Kidney epithelial cell (primary cell): ENCODE measurements around the gene NCOR2. TPM values are rescaled to one million over a fixed set of nuclear protein-coding genes. Genes with fewer than 3 reads are reported as not detected.

Source experiments
- DNase-seq: peaks from one replicate; pipeline ENCODE4 v3.0.0-alpha.2; 2010; ENCODE audit warnings: low read depth
- H3K27me3 ChIP-seq: 2 replicates; pipeline ENCODE4 v1.6.0; 2011; ENCODE audit warnings: low read length; ENCODE audit not compliant: control insufficient read depth, insufficient read depth
- H3K36me3 ChIP-seq: 2 replicates; pipeline ENCODE4 v1.5.1; 2011; ENCODE audit warnings: low read length; ENCODE audit not compliant: control insufficient read depth, insufficient read depth
- H3K4me3 ChIP-seq: 2 replicates; pipeline ENCODE4 v1.5.1; 2011; ENCODE audit warnings: low read depth, mild to moderate bottlenecking, control low read depth, low read length
- total RNA-seq: library from RNA; depleted of rRNA; stranded (reverse); fragments of >200 nt; gene quantifications from 2 replicates; pipeline ENCODE4 v1.2.3, GENCODE V29; 2015
- TF ChIP-seq, protein P1 (sequence below): IDR thresholded peaks from 2 replicates; pipeline ENCODE4 v1.5.1; 2011; ENCODE audit warnings: mild to moderate bottlenecking, moderate library complexity, low read length, control low read depth, inconsistent platforms; ENCODE audit not compliant: insufficient read depth, poor library complexity, severe bottlenecking

NCOR2 gene
- total RNA-seq, 1 donor from 2014 or later = 113 TPM

DNA sequence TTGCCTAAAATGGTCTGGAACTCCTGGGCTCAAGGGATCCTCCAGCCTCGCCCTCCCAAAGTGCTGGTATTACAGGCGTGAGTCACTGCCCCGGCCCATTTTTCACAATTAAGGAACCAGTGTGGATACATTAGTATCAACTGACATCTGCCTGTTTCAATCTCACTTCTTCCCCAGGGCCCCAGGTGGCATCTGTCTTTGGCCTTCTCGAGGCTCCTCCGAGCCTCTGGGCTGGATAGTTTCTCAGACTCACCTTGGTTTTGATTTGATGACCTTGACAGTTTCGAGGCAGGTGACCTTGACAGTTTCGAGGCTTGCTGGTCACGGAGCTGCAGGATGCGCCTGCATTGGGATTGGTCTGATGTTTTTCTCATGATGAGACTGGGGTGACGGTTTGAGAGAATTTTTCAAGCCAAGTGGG is 41.0 kb upstream of the NCOR2 start:
- H3K27me3 ChIP-seq = no peaks in the 10 kb centered on the region
- no peak overlapping the region for H3K4me3 ChIP-seq
- H3K36me3 ChIP-seq = no peaks in the 10 kb centered on the region
- DNase-seq = no peak
- TF ChIP-seq, protein P1, sequence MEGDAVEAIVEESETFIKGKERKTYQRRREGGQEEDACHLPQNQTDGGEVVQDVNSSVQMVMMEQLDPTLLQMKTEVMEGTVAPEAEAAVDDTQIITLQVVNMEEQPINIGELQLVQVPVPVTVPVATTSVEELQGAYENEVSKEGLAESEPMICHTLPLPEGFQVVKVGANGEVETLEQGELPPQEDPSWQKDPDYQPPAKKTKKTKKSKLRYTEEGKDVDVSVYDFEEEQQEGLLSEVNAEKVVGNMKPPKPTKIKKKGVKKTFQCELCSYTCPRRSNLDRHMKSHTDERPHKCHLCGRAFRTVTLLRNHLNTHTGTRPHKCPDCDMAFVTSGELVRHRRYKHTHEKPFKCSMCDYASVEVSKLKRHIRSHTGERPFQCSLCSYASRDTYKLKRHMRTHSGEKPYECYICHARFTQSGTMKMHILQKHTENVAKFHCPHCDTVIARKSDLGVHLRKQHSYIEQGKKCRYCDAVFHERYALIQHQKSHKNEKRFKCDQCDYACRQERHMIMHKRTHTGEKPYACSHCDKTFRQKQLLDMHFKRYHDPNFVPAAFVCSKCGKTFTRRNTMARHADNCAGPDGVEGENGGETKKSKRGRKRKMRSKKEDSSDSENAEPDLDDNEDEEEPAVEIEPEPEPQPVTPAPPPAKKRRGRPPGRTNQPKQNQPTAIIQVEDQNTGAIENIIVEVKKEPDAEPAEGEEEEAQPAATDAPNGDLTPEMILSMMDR = no peak

DNA sequence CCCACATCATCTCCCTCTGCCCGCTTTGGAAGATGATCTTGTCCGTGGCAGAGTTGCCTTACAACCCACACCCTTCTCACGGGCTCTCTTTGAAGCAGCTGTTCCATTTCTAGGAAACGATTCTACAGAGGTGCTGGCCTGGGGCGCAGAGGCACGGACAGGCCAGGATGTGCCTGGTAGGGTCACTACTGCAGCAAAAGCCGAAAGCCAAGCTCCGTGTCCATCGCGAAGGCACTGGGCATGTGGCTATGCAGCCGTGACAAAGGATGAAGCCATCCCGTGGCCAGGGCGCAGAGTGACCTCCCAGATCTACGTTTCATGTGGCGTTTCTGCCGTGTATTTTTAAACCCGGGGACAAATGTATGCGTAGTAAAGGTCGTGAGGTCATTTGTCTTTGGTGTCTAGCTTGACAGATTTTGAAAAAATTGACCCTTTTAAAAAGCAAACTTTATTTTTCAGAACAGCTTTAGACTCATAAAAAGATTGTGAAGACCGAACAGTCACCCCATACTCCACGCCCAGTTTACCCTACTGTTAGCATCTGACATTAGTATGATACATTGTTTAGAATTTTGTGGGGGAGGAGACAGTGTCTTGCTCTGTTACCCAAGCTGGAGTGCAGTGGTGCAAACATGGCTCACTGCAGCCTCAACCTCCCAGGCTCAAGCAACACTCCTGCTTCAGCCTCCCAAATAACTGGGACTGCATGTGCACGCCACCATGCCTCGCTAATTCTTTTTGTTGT is 40.4 kb upstream of the NCOR2 start:
- H3K4me3 ChIP-seq = no peak overlapping the region
- TF ChIP-seq, protein P1 = no peak
- DNase-seq = no peak
- H3K27me3 ChIP-seq = no peaks in the 10 kb centered on the region
- no peaks in the 10 kb centered on the region for H3K36me3 ChIP-seq

DNA sequence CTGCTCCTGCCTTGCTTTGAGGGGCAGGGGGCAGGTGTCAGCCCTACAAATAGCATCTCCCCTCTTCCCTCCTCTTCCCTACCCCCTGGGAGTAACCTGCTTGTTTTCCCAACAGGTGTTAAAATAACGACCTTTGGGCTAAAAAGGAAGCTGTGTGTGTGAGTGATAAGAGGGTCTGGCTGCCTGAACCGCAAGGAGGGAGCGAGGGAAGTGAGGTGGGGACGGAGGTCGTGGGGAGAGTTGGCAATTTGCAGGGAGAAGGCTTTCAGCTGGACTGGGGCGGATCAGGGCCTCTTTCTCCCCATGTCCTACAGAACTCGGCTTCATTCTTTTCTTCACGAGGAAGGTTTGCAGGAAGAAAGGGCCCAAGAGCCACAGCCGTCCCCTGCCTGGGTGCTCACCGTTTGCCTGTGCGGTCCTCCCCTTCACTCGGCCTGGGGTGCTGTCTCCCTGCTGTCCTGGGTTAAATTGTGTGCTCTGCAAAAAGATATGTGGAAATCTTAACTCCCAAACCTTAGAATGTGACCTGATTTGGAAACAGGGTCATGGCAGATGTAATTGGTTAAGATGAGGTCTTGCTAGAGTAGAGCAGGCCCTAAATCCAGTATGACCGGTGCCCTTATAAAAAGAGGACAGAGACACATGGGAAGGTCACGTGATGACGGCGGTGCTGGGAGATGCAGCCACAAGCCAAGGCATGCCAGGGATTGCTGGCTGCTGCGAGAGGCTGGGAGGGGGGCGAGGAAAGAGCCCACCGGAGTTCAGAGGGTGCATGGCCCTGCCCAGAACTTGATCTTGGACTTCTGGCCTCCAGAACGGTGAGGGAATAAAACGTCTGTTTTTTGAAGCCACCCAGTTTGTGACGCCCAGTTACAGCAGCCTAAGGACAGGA is 38.7 kb upstream of the NCOR2 start:
- Histone ChIP-seq H3K27me3 (no peaks in the 10 kb centered on the region), H3K4me3 (no peak overlapping the region), H3K36me3 (no peaks in the 10 kb centered on the region)
- TF ChIP-seq, protein P1 = no peak
- DNase-seq = no peak

DNA sequence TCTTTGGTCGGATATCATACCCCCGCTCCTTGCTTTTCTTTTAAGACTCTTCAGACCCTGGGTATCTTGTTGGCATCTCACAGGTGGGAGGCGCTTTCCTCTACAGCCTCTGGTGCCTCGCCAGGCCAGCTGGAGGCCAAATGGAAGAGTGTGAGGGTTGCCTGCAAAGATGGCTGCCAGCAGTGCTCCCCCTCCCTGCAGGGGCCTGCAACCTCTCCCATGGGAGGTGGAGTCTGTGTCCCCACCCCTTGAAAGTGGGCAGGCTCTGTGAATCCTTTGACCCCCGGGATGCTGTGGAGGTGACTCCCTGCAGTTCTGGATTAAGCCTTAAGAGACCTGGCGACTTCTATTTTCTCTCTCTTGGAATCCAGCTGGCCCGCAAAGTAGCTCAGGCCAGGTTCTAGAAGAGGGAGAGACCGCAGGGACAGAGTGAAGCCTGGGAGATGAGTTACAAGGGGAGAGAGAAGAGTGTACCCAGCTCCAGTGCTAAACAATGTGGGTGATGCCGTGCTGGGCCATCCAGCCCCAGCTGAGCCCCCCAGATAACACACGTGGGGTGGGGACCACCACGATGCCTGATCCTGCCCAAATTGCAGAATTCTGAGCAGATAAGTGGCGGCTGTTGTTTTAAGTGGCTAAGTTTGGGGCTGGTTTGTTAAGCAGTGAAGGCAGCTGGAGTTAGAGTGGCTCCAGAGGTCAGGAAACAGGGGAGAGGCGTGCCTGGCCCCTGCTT is 37.9 kb upstream of the NCOR2 start:
- Histone ChIP-seq H3K4me3 (no peak overlapping the region), H3K27me3 (no peaks in the 10 kb centered on the region), H3K36me3 (no peaks in the 10 kb centered on the region)
- TF ChIP-seq, protein P1 = no peak
- no peak for DNase-seq

DNA sequence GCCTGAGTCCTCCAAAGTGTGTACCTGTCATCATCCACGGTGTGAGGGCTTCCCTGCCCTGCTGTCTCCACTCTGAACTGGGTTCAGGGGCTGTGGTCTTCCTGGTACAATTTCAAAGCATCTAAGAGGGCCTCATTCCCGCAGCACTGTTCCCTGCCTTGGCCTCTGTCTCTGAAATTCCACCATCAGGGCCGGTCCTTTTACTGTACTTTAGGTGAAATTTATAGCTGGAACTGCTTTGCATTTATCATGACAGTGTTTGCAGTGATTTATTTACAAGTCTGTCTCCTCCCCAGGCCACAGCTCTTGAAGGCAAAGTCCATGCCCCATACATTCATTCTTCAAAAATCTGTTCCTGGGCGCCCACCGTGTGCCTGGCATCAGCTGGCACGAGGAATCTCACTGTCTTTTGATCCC is 36.9 kb upstream of the NCOR2 start:
- TF ChIP-seq, protein P1 = no peak
- Histone ChIP-seq H3K36me3 (no peaks in the 10 kb centered on the region), H3K4me3 (no peak overlapping the region), H3K27me3 (no peaks in the 10 kb centered on the region)
- no peak for DNase-seq
